ENCODE data around the gene PRRG4. TPM values are rescaled to one million over a fixed set of nuclear protein-coding genes. Genes with fewer than 3 reads are reported as not detected.

Gene PRRG4
- polyA plus RNA-seq, 1 donor (not counting 4 experiments of a cell fraction or from before 2014, with no cell fraction given): 10.0 TPM

GRCh38 chr11:32891657-32892354 is 62.1 kb downstream of the PRRG4 start:
- H3K36me3 ChIP-seq (ENCODE audit: control insufficient read depth in 2 of 2, extremely low read depth in 1 of 2, insufficient read depth in 2 of 2, low read length in 2 of 2): peaks cover 0 to 3% of the 10 kb centered on the region in 2 experiments
- H3K4me1 ChIP-seq (ENCODE audit: control insufficient read depth, extremely low read depth, insufficient read depth, low read length): peaks cover 13% of the 10 kb centered on the region
- peaks cover 2% of the 10 kb centered on the region for H3K9me1 ChIP-seq (ENCODE audit: control insufficient read depth, extremely low read depth, insufficient read depth, low read length)
- peak overlapping the region; percentile 92 for H3K9ac ChIP-seq (ENCODE audit: control insufficient read depth, extremely low read depth, insufficient read depth, low read length)
- FAIRE-seq (no peak), DNase-seq (ENCODE audit: low read depth, low spot score) (no peak)
- dilution Hi-C loops (cut with MboI; ENCODE audit: extremely low pct_ligation_motif_present, low sequenced_read_pairs): no loop called here
- peak overlapping the region; percentile 84 for H2AFZ ChIP-seq (ENCODE audit: control insufficient read depth, low read length)
- no peaks in the 10 kb centered on the region for H4K20me1 ChIP-seq (ENCODE audit: control insufficient read depth, extremely low read depth, insufficient read depth, low read length)
- H3K4me3 ChIP-seq (ENCODE audit: control insufficient read depth in 2 of 3, extremely low read depth in 1 of 3, insufficient read depth in 2 of 3, low read depth in 1 of 3, low read length in 3 of 3): peak overlapping the region; percentile 81 to 96 (median 93)
- H3K27me3 ChIP-seq (ENCODE audit: control insufficient read depth, extremely low read depth, insufficient read depth, low read length): no peaks in the 10 kb centered on the region
- no peak for TF ChIP-seq CTCF (optimal IDR thresholded peaks at IDR 0.05 in 1 of 3, IDR thresholded peaks at IDR 0.05 in 1 of 3, conservative IDR thresholded peaks at IDR 0.05 in 1 of 3; ENCODE audit: extremely low read depth in 1 of 3, insufficient read depth in 2 of 3, low read length in 3 of 3)
- no peak for TF ChIP-seq EZH2 (IDR thresholded peaks at IDR 0.05; ENCODE audit: low read length)
- H3K4me2 ChIP-seq (ENCODE audit: control insufficient read depth, extremely low read depth, insufficient read depth, low read depth, low read length): peak overlapping the region; percentile 79
- peaks cover 33% of the 10 kb centered on the region for H3K79me2 ChIP-seq (ENCODE audit: control insufficient read depth, insufficient read depth, low read length)
- H3K27ac ChIP-seq (ENCODE audit: control insufficient read depth, insufficient read depth, low read length): peak overlapping the region; percentile 93
- no peaks in the 10 kb centered on the region for H3K9me3 ChIP-seq (ENCODE audit: control insufficient read depth, low read depth, low read length)

- peaks cover 40% of the 10 kb centered on the region for H3K79me2 ChIP-seq (ENCODE audit: control insufficient read depth, insufficient read depth, low read length)
- no peaks in the 10 kb centered on the region for H3K9me3 ChIP-seq (ENCODE audit: control insufficient read depth, low read depth, low read length)
- no peaks in the 10 kb centered on the region for H4K20me1 ChIP-seq (ENCODE audit: control insufficient read depth, extremely low read depth, insufficient read depth, low read length)
- peak within 1 kb of the TSS; percentile 92 for H3K9ac ChIP-seq (ENCODE audit: control insufficient read depth, extremely low read depth, insufficient read depth, low read length)
- TF ChIP-seq CTCF (optimal IDR thresholded peaks at IDR 0.05 in 1 of 3, IDR thresholded peaks at IDR 0.05 in 1 of 3, conservative IDR thresholded peaks at IDR 0.05 in 1 of 3; ENCODE audit: extremely low read depth in 1 of 3, insufficient read depth in 2 of 3, low read length in 3 of 3) (no peak), EZH2 (IDR thresholded peaks at IDR 0.05; ENCODE audit: low read length) (no peak)
- dilution Hi-C loops (cut with MboI; ENCODE audit: extremely low pct_ligation_motif_present, low sequenced_read_pairs): no loop called here
- FAIRE-seq (no peak), DNase-seq (ENCODE audit: low read depth, low spot score) (no peak)
- H3K27me3 ChIP-seq (ENCODE audit: control insufficient read depth, extremely low read depth, insufficient read depth, low read length): no peaks in the 10 kb centered on the region
- H3K4me1 ChIP-seq (ENCODE audit: control insufficient read depth, extremely low read depth, insufficient read depth, low read length): peaks cover 13% of the 10 kb centered on the region
- H2AFZ ChIP-seq (ENCODE audit: control insufficient read depth, low read length): peak within 1 kb of the TSS; percentile 84
- H3K9me1 ChIP-seq (ENCODE audit: control insufficient read depth, extremely low read depth, insufficient read depth, low read length): peaks cover 2% of the 10 kb centered on the region
- peak within 1 kb of the TSS; percentile 84 for H3K4me2 ChIP-seq (ENCODE audit: control insufficient read depth, extremely low read depth, insufficient read depth, low read depth, low read length)
- H3K4me3 ChIP-seq (ENCODE audit: control insufficient read depth in 2 of 3, extremely low read depth in 1 of 3, insufficient read depth in 2 of 3, low read depth in 1 of 3, low read length in 3 of 3): peak within 1 kb of the TSS; percentile 81 to 96 (median 93)
- peak within 1 kb of the TSS; percentile 93 for H3K27ac ChIP-seq (ENCODE audit: control insufficient read depth, insufficient read depth, low read length)
- H3K36me3 ChIP-seq (ENCODE audit: control insufficient read depth in 2 of 2, extremely low read depth in 1 of 2, insufficient read depth in 2 of 2, low read length in 2 of 2): peaks cover 0 to 3% of the 10 kb centered on the region in 2 experiments
Observed at GRCh38 chr11:32892355-32893092, 62.8 kb downstream of the PRRG4 start, which contains the start of gene QSER1. QSER1 (plus strand) TSS chr11:32892811; CDS start chr11:32893126, 315 bp downstream.
